Cardiac muscle cell (in vitro differentiated cells and primary cell): ENCODE measurements around the gene SLC30A10. TPM values are rescaled to one million over a fixed set of nuclear protein-coding genes. Genes with fewer than 3 reads are reported as not detected.
A peak's percentile ranks its signal among the peaks of the same experiment; 100 is the strongest.
"Not testable (repeated sequence)": the region's sequence is repeated elsewhere in the genome, so short reads cannot be mapped to it uniquely, and the experiment has no call there.

Experiments
- DNase-seq, 2 donors: peaks; one replicate each; pipeline versions ENCODE4 v3.0.0 to v3.0.0-alpha.2; 2010 to 2017; ENCODE audit warnings: low read depth in 1 of 2, low spot score in 1 of 2
- H3K27ac ChIP-seq: fragments of 200-600 bp; sonication (generic); 2 replicates; pipeline ENCODE4 v1.5.1; 2016
- H3K27me3 ChIP-seq: fragments of 200-600 bp; sonication (generic); 2 replicates; pipeline ENCODE4 v1.6.0; 2016; ENCODE audit warnings: control low read depth
- H3K36me3 ChIP-seq: fragments of 200-600 bp; sonication (generic); 2 replicates; pipeline ENCODE4 v1.5.1; 2016; ENCODE audit warnings: control low read depth
- H3K4me1 ChIP-seq: fragments of 200-600 bp; sonication (generic); 2 replicates; pipeline ENCODE4 v1.8.1; 2017; ENCODE audit warnings: low read depth, mild to moderate bottlenecking, mixed run types
- H3K4me3 ChIP-seq: fragments of 200-600 bp; sonication (generic); 2 replicates; pipeline ENCODE4 v1.5.1; 2016; ENCODE audit warnings: mild to moderate bottlenecking
- H3K9me3 ChIP-seq: fragments of 200-600 bp; sonication (generic); 2 replicates; pipeline ENCODE4 v1.5.1; 2017; ENCODE audit warnings: low read depth, mild to moderate bottlenecking, control low read depth
- CTCF ChIP-seq: IDR thresholded peaks from 2 replicates; pipeline ENCODE4 v1.5.1; 2012; ENCODE audit warnings: low read depth, mild to moderate bottlenecking, low read length
- polyA plus RNA-seq: library from polyadenylated mRNA; unstranded; fragments of >200 nt; fragmentation: Nextera tagmentation; extraction: Ambion mirVana; gene quantifications from 2 replicates; pipeline ENCODE4 v1.2.1, GENCODE V29; 2016
- total RNA-seq: library from RNA; depleted of rRNA; stranded (reverse); fragments of >200 nt; gene quantifications from 2 replicates; pipeline ENCODE4 v1.2.3, GENCODE V29; 2016

SLC30A10 gene
- total and polyA plus RNA-seq, 2 experiments from 2014 or later = 0.21 to 1.5 TPM

DNA sequence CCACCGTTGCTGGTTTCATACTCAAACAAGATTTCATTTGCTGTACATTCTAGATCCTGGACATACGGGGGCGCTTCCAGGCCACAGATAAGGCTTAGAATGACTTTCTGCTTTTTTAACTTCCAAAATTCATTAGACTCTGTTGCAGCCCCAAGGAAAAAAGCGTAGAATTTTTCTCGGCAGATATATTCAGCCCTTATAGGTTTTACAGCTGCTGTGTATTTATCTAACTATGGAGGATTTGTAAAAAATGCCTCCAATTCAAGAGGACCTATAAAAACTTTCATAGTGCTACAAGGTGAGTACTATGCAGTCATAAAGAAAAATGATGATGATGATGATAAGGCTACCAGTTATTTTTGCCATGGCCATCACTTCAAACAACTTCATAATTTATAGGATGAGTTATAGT, 51.6 kb downstream of the SLC30A10 start:
- no peaks in the 10 kb centered on the region for H3K36me3 ChIP-seq
- no peak overlapping the region for H3K27ac ChIP-seq
- H3K9me3 ChIP-seq = no peaks in the 10 kb centered on the region
- peak in 1 of 2 donors; percentile 2 for DNase-seq
- no peaks in the 10 kb centered on the region for H3K4me1 ChIP-seq
- peaks cover 10% of the 10 kb centered on the region for H3K27me3 ChIP-seq
- TF ChIP-seq CTCF = peak; percentile 20
- H3K4me3 ChIP-seq = no peak overlapping the region

DNA sequence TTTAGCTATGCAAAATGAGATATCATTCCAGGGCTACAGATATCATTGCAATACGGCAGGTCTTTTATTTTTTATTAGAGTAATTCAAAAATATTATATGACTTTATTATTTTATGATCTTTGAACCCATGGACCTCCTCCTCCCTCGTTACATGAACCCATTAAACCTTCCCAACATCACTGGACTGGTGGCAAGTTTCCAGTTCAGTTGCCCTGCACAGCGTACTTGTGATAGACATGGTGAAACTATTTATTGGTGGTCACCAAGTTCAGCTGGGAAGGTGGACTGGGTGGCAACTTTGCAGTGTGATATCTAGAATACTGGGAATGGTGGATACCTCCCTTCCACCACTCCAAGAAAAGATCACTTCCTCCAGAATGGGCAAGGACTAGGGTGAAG, 52.5 kb downstream of the SLC30A10 start:
- no peak for TF ChIP-seq CTCF
- no peak overlapping the region for H3K4me3 ChIP-seq
- no peaks in the 10 kb centered on the region for H3K36me3 ChIP-seq
- DNase-seq = no peak
- no peaks in the 10 kb centered on the region for H3K9me3 ChIP-seq
- no peaks in the 10 kb centered on the region for H3K4me1 ChIP-seq
- H3K27ac ChIP-seq = no peak overlapping the region
- H3K27me3 ChIP-seq = peaks cover 10% of the 10 kb centered on the region

- not testable (repeated sequence) for H3K9me3 ChIP-seq, H3K27ac ChIP-seq, DNase-seq, H3K27me3 ChIP-seq, H3K36me3 ChIP-seq, H3K4me1 ChIP-seq, H3K4me3 ChIP-seq
These were observed 55.8 kb downstream of the SLC30A10 start for GRCh38 chr1:219872538-219872937.

- TF ChIP-seq CTCF = no peak
- DNase-seq = no peak
These were observed 56.8 kb downstream of the SLC30A10 start for GRCh38 chr1:219871427-219872057.

DNA sequence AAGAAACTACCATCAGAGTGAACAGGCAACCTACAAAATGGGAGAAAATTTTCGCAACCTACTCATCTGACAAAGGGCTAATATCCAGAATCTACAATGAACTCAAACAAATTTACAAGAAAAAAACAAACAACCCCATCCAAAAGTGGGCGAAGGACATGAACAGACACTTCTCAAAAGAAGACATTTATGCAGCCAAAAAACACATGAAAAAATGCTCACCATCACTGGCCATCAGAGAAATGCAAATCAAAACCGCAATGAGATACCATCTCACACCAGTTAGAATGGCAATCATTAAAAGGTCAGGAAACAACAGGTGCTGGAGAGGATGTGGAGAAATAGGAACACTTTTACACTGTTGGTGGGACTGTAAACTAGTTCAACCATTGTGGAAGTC, 59.7 kb downstream of the SLC30A10 start:
- not testable (repeated sequence) for H3K4me1 ChIP-seq, H3K4me3 ChIP-seq, DNase-seq, H3K36me3 ChIP-seq, H3K9me3 ChIP-seq, H3K27ac ChIP-seq, H3K27me3 ChIP-seq

More at GRCh38 chr1:219871427-219872057, 56.8 kb downstream of the SLC30A10 start:
- Histone ChIP-seq H3K4me3 (no peak overlapping the region), H3K9me3 (no peaks in the 10 kb centered on the region), H3K27me3 (peaks cover 6% of the 10 kb centered on the region), H3K4me1 (no peaks in the 10 kb centered on the region), H3K36me3 (no peaks in the 10 kb centered on the region), H3K27ac (no peak overlapping the region)

Other genes with a start within 250 kb of the SLC30A10 start
- 39.1 and 47.8 TPM in 2 replicates for gene EPRS1, start 117.9 kb upstream of the SLC30A10 start, total RNA-seq
- gene EPRS1, start 117.9 kb upstream of the SLC30A10 start, polyA plus RNA-seq = 54.0 and 75.8 TPM in 2 replicates
- gene BPNT1, start 161.2 kb upstream of the SLC30A10 start, total RNA-seq = 27.7 and 29.7 TPM in 2 replicates
- 12.4 and 15.5 TPM in 2 replicates for gene BPNT1, start 161.2 kb upstream of the SLC30A10 start, polyA plus RNA-seq
- gene IARS2, start 165.6 kb upstream of the SLC30A10 start, total RNA-seq = 71.7 and 81.4 TPM in 2 replicates
- gene IARS2, start 165.6 kb upstream of the SLC30A10 start, polyA plus RNA-seq = 89.9 and 91.4 TPM in 2 replicates